Type B pancreatic cell (in vitro differentiated cells): ENCODE data around the gene VWA2. TPM values are rescaled to one million over a fixed set of nuclear protein-coding genes. Genes with fewer than 3 reads are reported as not detected.

Source experiments
- DNase-seq: peaks from one replicate; pipeline ENCODE4 v3.0.0; 2021; ENCODE audit warnings: mixed read lengths; ENCODE audit not compliant: unreplicated experiment; ENCODE audit errors: extremely low spot score
- H3K27ac Mint-ChIP-seq: 2 replicates; pipeline ENCODE4 v1.8.0; 2021; ENCODE audit warnings: mild to moderate bottlenecking, mixed read lengths
- H3K27me3 Mint-ChIP-seq: 2 replicates; pipeline ENCODE4 v1.8.0; 2021; ENCODE audit warnings: mixed read lengths
- H3K36me3 Mint-ChIP-seq: 2 replicates; pipeline ENCODE4 v1.8.0; 2021; ENCODE audit warnings: mixed read lengths
- H3K4me1 Mint-ChIP-seq: one replicate; pipeline ENCODE4 v1.8.0; 2021; ENCODE audit warnings: mixed read lengths; ENCODE audit not compliant: unreplicated experiment
- H3K4me3 Mint-ChIP-seq: 2 replicates; pipeline ENCODE4 v1.8.0; 2021; ENCODE audit warnings: mild to moderate bottlenecking, mixed read lengths
- H3K9me3 Mint-ChIP-seq: 2 replicates; pipeline ENCODE4 v1.8.0; 2021; ENCODE audit warnings: mixed read lengths
- total RNA-seq: library from RNA; stranded (reverse); gene quantifications from 2 replicates; pipeline ENCODE4 v1.2.1, GENCODE V29; 2021; ENCODE audit warnings: low replicate concordance
- TF ChIP-seq, protein P1 (sequence below): fragments of 200-600 bp; sonication (generic); conservative IDR thresholded peaks from 2 replicates; pipeline ENCODE4 v1.5.0; 2021; ENCODE audit warnings: antibody characterized with exemption, mild to moderate bottlenecking

Gene VWA2
- total RNA-seq, 1 donor from 2014 or later = 2.9 TPM

DNA sequence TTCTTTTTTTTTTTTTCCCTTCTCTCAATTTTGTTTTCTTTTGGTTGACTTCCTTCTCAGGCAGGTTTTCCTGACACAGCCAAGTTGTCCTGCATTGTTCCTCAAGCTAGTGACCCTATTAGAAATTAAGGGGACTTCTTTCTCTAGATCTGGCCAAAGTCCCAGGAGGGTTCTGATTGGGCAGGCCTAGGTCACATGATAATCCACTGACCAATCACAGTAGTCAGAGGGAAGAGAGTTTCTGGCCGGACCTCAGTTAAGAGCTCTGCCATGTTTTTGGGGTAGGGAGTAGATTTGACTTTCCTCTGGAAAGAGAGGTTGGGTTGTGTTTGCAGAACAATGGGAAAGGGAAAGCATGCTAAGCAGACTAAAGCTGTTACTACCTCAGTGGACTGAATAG lies 16.2 kb downstream of the VWA2 start:
- TF ChIP-seq, protein P1, sequence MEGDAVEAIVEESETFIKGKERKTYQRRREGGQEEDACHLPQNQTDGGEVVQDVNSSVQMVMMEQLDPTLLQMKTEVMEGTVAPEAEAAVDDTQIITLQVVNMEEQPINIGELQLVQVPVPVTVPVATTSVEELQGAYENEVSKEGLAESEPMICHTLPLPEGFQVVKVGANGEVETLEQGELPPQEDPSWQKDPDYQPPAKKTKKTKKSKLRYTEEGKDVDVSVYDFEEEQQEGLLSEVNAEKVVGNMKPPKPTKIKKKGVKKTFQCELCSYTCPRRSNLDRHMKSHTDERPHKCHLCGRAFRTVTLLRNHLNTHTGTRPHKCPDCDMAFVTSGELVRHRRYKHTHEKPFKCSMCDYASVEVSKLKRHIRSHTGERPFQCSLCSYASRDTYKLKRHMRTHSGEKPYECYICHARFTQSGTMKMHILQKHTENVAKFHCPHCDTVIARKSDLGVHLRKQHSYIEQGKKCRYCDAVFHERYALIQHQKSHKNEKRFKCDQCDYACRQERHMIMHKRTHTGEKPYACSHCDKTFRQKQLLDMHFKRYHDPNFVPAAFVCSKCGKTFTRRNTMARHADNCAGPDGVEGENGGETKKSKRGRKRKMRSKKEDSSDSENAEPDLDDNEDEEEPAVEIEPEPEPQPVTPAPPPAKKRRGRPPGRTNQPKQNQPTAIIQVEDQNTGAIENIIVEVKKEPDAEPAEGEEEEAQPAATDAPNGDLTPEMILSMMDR = no peak
- H3K4me3 Mint-ChIP-seq = no peak overlapping the region
- no peak overlapping the region for H3K27ac Mint-ChIP-seq
- peaks cover 9% of the 10 kb centered on the region for H3K9me3 Mint-ChIP-seq
- H3K36me3 Mint-ChIP-seq = no peaks in the 10 kb centered on the region
- DNase-seq = no peak
- no peaks in the 10 kb centered on the region for H3K27me3 Mint-ChIP-seq
- peaks cover 20% of the 10 kb centered on the region for H3K4me1 Mint-ChIP-seq

- Mint-ChIP-seq H3K36me3 (no peaks in the 10 kb centered on the region), H3K4me1 (peaks cover 20% of the 10 kb centered on the region), H3K27me3 (no peaks in the 10 kb centered on the region), H3K4me3 (no peak overlapping the region), H3K27ac (no peak overlapping the region), H3K9me3 (peaks cover 9% of the 10 kb centered on the region)
- TF ChIP-seq, protein P1 = no peak
- DNase-seq = no peak
Measured at GRCh38 chr10:114256008-114256765, 17.1 kb downstream of the VWA2 start.

- Mint-ChIP-seq H3K4me3 (no peak overlapping the region), H3K27ac (no peak overlapping the region), H3K36me3 (peaks cover 3% of the 10 kb centered on the region), H3K27me3 (no peaks in the 10 kb centered on the region), H3K9me3 (peaks cover 9% of the 10 kb centered on the region), H3K4me1 (peaks cover 20% of the 10 kb centered on the region)
- no peak for DNase-seq
- TF ChIP-seq, protein P1 = no peak
Measured at GRCh38 chr10:114256822-114257221, 17.8 kb downstream of the VWA2 start.

DNA sequence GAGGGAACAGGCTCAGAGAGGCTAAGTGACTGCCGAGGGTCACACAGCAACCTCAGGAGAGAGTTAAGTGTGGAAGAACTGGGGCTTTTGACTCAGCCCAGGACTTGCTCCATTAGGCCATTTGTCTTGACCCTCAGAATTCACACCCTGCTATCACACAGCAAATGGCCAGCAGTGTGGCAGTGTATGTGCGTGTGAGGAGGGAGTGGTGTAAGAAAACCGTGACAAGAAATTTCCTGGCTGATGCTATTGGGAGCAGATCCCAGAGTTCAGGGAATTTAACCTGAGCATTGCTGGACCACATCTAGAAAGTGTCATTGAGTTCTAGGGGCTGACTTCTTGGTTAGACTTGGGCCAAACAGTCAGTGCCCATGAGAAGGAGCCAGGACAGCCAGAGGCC lies 18.4 kb downstream of the VWA2 start:
- Mint-ChIP-seq H3K27ac (peak overlapping the region; percentile 49), H3K36me3 (peaks cover 3% of the 10 kb centered on the region), H3K4me3 (no peak overlapping the region), H3K27me3 (no peaks in the 10 kb centered on the region), H3K4me1 (peaks cover 20% of the 10 kb centered on the region), H3K9me3 (peaks cover 9% of the 10 kb centered on the region)
- no peak for DNase-seq
- TF ChIP-seq, protein P1 = no peak

GRCh38 chr10:114258274-114258840 lies 19.3 kb downstream of the VWA2 start:
- Mint-ChIP-seq H3K27ac (peak overlapping the region; percentile 49), H3K4me1 (peaks cover 18% of the 10 kb centered on the region)
- DNase-seq = no peak

More at GRCh38 chr10:114258274-114258840, 19.3 kb downstream of the VWA2 start:
- Mint-ChIP-seq H3K9me3 (peaks cover 6% of the 10 kb centered on the region), H3K27me3 (no peaks in the 10 kb centered on the region), H3K36me3 (peaks cover 3% of the 10 kb centered on the region), H3K4me3 (no peak overlapping the region)
- TF ChIP-seq, protein P1 = no peak
